ENCODE results near the gene ATG7. TPM values are rescaled to one million over a fixed set of nuclear protein-coding genes. Genes with fewer than 3 reads are reported as not detected.
"Not testable (repeated sequence)": the region's sequence is repeated elsewhere in the genome, so short reads cannot be mapped to it uniquely, and the experiment has no call there.

ATG7 gene
- total RNA-seq, 1 experiment from 2014 or later, result 25.7 TPM

- peak; percentile 45 to 62 for DNase-seq
- H3K27ac ChIP-seq, result peak overlapping the region; percentile 50
These were observed 226.9 kb downstream of the ATG7 start for GRCh38 chr3:11499144-11499543.

GRCh38 chr3:11502413-11502812 is 230.2 kb downstream of the ATG7 start:
- not testable (repeated sequence) for H3K27ac ChIP-seq; DNase-seq; H3K36me3 ChIP-seq; H3K4me3 ChIP-seq; H3K27me3 ChIP-seq; H3K9me3 ChIP-seq (replicated peaks)
- peaks cover 20% of the 10 kb centered on the region for H3K4me1 ChIP-seq

More at GRCh38 chr3:11499144-11499543, 226.9 kb downstream of the ATG7 start:
- Histone ChIP-seq H3K9me3 (replicated peaks) (no peaks in the 10 kb centered on the region; the same call in 1 of the 2 replicates), H3K36me3 (no peaks in the 10 kb centered on the region; the same call in 1 of the 2 replicates), H3K27me3 (no peaks in the 10 kb centered on the region), H3K4me1 (peaks cover 15% of the 10 kb centered on the region), H3K4me3 (no peak overlapping the region)

- no peaks in the 10 kb centered on the region for H3K27me3 ChIP-seq
- H3K4me3 ChIP-seq, result no peak overlapping the region
- H3K27ac ChIP-seq, result no peak overlapping the region
These were observed 235.5 kb downstream of the ATG7 start for GRCh38 chr3:11507719-11508118.

GRCh38 chr3:11508346-11509172 is 236.4 kb downstream of the ATG7 start:
- no peaks in the 10 kb centered on the region for H3K36me3 ChIP-seq
- H3K4me3 ChIP-seq, result no peak overlapping the region
- no peak overlapping the region; the same call in 1 of the 2 replicates for H3K27ac ChIP-seq
- no peaks in the 10 kb centered on the region for H3K27me3 ChIP-seq
- peaks cover 22% of the 10 kb centered on the region for H3K4me1 ChIP-seq
- no peak for DNase-seq
- no peaks in the 10 kb centered on the region for H3K9me3 ChIP-seq (replicated peaks)

More at GRCh38 chr3:11507719-11508118, 235.5 kb downstream of the ATG7 start:
- H3K36me3 ChIP-seq, result no peaks in the 10 kb centered on the region
- H3K9me3 ChIP-seq (replicated peaks), result no peaks in the 10 kb centered on the region
- H3K4me1 ChIP-seq, result peaks cover 22% of the 10 kb centered on the region
- DNase-seq, result peak in 1 of 2 experiments; percentile 15

- H3K4me3 ChIP-seq, result no peak overlapping the region
- peak; percentile 54 to 66 for DNase-seq
- H3K4me1 ChIP-seq, result peaks cover 22% of the 10 kb centered on the region
- H3K27ac ChIP-seq, result no peak overlapping the region; the same call in none of the 2 replicates
- H3K27me3 ChIP-seq, result no peaks in the 10 kb centered on the region
- H3K9me3 ChIP-seq (replicated peaks), result no peaks in the 10 kb centered on the region
- H3K36me3 ChIP-seq, result no peaks in the 10 kb centered on the region
These were observed 237.2 kb downstream of the ATG7 start for GRCh38 chr3:11509173-11510000.

GRCh38 chr3:11510001-11510340 is 237.8 kb downstream of the ATG7 start:
- Histone ChIP-seq H3K4me3 (no peak overlapping the region), H3K27me3 (no peaks in the 10 kb centered on the region), H3K36me3 (no peaks in the 10 kb centered on the region), H3K27ac (no peak overlapping the region; the same call in none of the 2 replicates), H3K9me3 (replicated peaks) (no peaks in the 10 kb centered on the region), H3K4me1 (peaks cover 22% of the 10 kb centered on the region)
- DNase-seq, result peak in 1 of 2 experiments; percentile 27

GRCh38 chr3:11510356-11510755 is 238.2 kb downstream of the ATG7 start:
- H3K27me3 ChIP-seq, result no peaks in the 10 kb centered on the region
- H3K9me3 ChIP-seq (replicated peaks), result no peaks in the 10 kb centered on the region
- DNase-seq, result no peak
- no peaks in the 10 kb centered on the region for H3K36me3 ChIP-seq
- H3K4me1 ChIP-seq, result peaks cover 22% of the 10 kb centered on the region
- no peak overlapping the region for H3K4me3 ChIP-seq
- H3K27ac ChIP-seq, result no peak overlapping the region

GRCh38 chr3:11511606-11512005 is 239.4 kb downstream of the ATG7 start:
- DNase-seq; H3K4me3 ChIP-seq; H3K9me3 ChIP-seq (replicated peaks); H3K27ac ChIP-seq; H3K36me3 ChIP-seq; H3K27me3 ChIP-seq: not testable (repeated sequence)
- peaks cover 17% of the 10 kb centered on the region for H3K4me1 ChIP-seq

GRCh38 chr3:11513125-11513816 is 241.1 kb downstream of the ATG7 start:
- peaks cover 17% of the 10 kb centered on the region for H3K4me1 ChIP-seq
- not testable (repeated sequence) for H3K9me3 ChIP-seq (replicated peaks); H3K27me3 ChIP-seq; DNase-seq; H3K4me3 ChIP-seq; H3K36me3 ChIP-seq; H3K27ac ChIP-seq

- Histone ChIP-seq H3K9me3 (replicated peaks) (no peaks in the 10 kb centered on the region), H3K4me3 (no peak overlapping the region), H3K27me3 (no peaks in the 10 kb centered on the region), H3K27ac (no peak overlapping the region), H3K4me1 (peaks cover 12% of the 10 kb centered on the region), H3K36me3 (no peaks in the 10 kb centered on the region)
- no peak for DNase-seq
These were observed 241.6 kb downstream of the ATG7 start for GRCh38 chr3:11513817-11514135.

- H3K36me3 ChIP-seq, result no peaks in the 10 kb centered on the region
- DNase-seq, result peak in 1 of 2 experiments; percentile 17
- no peaks in the 10 kb centered on the region for H3K9me3 ChIP-seq (replicated peaks)
- H3K27me3 ChIP-seq, result no peaks in the 10 kb centered on the region
- H3K4me3 ChIP-seq, result no peak overlapping the region
- peaks cover 9% of the 10 kb centered on the region for H3K4me1 ChIP-seq
- no peak overlapping the region for H3K27ac ChIP-seq
These were observed 242.1 kb downstream of the ATG7 start for GRCh38 chr3:11514191-11514821.

- Histone ChIP-seq H3K36me3 (no peaks in the 10 kb centered on the region), H3K9me3 (replicated peaks) (no peaks in the 10 kb centered on the region), H3K4me3 (no peak overlapping the region), H3K27me3 (no peaks in the 10 kb centered on the region), H3K4me1 (no peaks in the 10 kb centered on the region), H3K27ac (no peak overlapping the region)
- DNase-seq, result no peak
These were observed 245.4 kb downstream of the ATG7 start for GRCh38 chr3:11517601-11518000.

GRCh38 chr3:11521167-11521566 is 249.0 kb downstream of the ATG7 start:
- DNase-seq, result no peak
- Histone ChIP-seq H3K36me3 (no peaks in the 10 kb centered on the region), H3K9me3 (replicated peaks) (no peaks in the 10 kb centered on the region), H3K4me3 (no peak overlapping the region), H3K4me1 (no peaks in the 10 kb centered on the region), H3K27ac (no peak overlapping the region), H3K27me3 (no peaks in the 10 kb centered on the region)

GRCh38 chr3:11522398-11522715 is 250.2 kb downstream of the ATG7 start:
- DNase-seq, result no peak
- Histone ChIP-seq H3K36me3 (no peaks in the 10 kb centered on the region), H3K27me3 (no peaks in the 10 kb centered on the region), H3K27ac (no peak overlapping the region), H3K9me3 (replicated peaks) (no peaks in the 10 kb centered on the region), H3K4me1 (no peaks in the 10 kb centered on the region), H3K4me3 (no peak overlapping the region)
